BE2C (cell line): ENCODE results near the gene GIPC3.

Source experiments
- DNase-seq: peaks from one replicate; pipeline ENCODE4 v3.0.0-alpha.2; 2020
- H3K27me3 ChIP-seq: fragments of 250-450 bp; sonication (Bioruptor Pico); 2 replicates; pipeline ENCODE4 v1.5.1; 2020; ENCODE audit warnings: mild to moderate bottlenecking
- H3K36me3 ChIP-seq: fragments of 250-450 bp; sonication (Bioruptor Pico); 2 replicates; pipeline ENCODE4 v1.5.1; 2020; ENCODE audit warnings: mild to moderate bottlenecking
- H3K4me1 ChIP-seq: fragments of 250-450 bp; sonication (Bioruptor Pico); 2 replicates; pipeline ENCODE4 v1.5.1; 2020
- H3K4me3 ChIP-seq: 2 replicates; pipeline ENCODE4 v1.5.1; 2011; ENCODE audit warnings: low read depth, low read length
- H3K9me3 ChIP-seq: fragments of 250-450 bp; sonication (Bioruptor Pico); 2 replicates; pipeline ENCODE4 v1.5.1; 2020
- TF ChIP-seq, protein P1 (sequence below): IDR thresholded peaks from 2 replicates; pipeline ENCODE4 v1.5.1; 2012; ENCODE audit warnings: mild to moderate bottlenecking, low read depth, low read length

The GIPC3 gene

DNA sequence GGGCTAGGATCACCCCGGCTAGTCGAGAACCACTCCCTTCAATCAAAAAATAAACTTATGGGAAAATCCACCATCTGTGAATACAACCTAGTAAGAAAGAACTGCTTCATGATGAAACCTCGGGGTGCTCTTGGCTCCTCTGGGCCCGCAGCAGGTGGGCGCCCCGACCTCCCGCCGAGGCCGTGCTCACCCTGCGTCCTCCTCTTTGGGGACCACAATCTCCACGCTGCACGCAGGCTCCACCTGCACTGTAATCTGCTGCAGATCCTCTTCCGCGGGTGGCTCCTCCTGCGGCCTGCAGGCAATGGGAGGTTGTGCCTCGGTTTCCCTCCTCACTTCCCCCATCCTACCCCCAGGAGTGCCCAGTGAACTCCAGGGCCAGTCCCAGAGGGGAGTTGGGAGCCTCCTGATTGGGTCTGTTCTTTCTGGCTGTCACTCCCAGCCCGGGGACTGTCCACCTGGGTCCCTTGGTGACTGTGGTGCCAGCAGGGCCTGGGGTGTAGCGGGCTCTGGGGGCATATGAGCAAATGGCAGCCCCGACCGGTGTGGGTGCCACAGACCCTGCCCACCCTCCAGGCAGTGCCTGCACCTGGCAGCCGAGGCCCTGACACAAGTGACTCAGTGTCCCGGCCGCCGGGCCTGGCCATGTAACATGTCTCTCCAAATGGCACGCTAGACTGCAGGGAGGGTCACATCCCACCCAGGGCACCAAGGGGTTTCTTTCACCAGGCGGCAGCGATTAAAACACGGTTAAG is 56.4 kb downstream of the GIPC3 start:
- H3K4me3 ChIP-seq, result no peak overlapping the region
- DNase-seq, result no peak
- no peaks in the 10 kb centered on the region for H3K27me3 ChIP-seq
- TF ChIP-seq, protein P1, sequence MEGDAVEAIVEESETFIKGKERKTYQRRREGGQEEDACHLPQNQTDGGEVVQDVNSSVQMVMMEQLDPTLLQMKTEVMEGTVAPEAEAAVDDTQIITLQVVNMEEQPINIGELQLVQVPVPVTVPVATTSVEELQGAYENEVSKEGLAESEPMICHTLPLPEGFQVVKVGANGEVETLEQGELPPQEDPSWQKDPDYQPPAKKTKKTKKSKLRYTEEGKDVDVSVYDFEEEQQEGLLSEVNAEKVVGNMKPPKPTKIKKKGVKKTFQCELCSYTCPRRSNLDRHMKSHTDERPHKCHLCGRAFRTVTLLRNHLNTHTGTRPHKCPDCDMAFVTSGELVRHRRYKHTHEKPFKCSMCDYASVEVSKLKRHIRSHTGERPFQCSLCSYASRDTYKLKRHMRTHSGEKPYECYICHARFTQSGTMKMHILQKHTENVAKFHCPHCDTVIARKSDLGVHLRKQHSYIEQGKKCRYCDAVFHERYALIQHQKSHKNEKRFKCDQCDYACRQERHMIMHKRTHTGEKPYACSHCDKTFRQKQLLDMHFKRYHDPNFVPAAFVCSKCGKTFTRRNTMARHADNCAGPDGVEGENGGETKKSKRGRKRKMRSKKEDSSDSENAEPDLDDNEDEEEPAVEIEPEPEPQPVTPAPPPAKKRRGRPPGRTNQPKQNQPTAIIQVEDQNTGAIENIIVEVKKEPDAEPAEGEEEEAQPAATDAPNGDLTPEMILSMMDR, result no peak
- no peaks in the 10 kb centered on the region for H3K9me3 ChIP-seq
- no peaks in the 10 kb centered on the region; the same call in 1 of the 2 replicates for H3K36me3 ChIP-seq
- H3K4me1 ChIP-seq, result no peaks in the 10 kb centered on the region; the same call in 1 of the 2 replicates

DNA sequence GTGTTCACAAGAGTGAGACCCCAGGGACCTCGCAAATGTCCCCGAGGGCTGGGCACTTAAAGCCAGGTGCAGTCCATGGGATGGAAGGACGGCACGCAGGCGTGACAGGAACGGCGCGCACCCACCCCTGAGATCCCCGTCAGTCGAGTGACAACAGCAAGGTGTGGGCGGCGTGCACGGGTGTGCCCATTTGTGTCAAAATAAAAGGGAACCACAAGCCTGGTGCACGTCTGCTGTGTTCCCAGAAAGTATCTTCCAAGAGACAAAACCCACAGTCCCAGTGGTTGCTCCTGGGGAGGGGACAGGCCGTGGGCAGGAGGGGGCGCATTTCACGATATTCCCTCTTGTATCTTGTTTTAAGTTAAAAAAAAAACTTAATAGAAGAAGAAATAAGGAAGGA is 57.0 kb downstream of the GIPC3 start:
- no peaks in the 10 kb centered on the region; the same call in 1 of the 2 replicates for H3K4me1 ChIP-seq
- H3K27me3 ChIP-seq, result no peaks in the 10 kb centered on the region
- no peaks in the 10 kb centered on the region; the same call in 1 of the 2 replicates for H3K36me3 ChIP-seq
- H3K4me3 ChIP-seq, result no peak overlapping the region
- no peaks in the 10 kb centered on the region for H3K9me3 ChIP-seq
- DNase-seq, result no peak
- TF ChIP-seq, protein P1, result no peak
